Cardiac fibroblast (primary cell): ENCODE measurements around the gene MBD3.
"Not testable (repeated sequence)": the region's sequence is repeated elsewhere in the genome, so short reads cannot be mapped to it uniquely, and the experiment has no call there.

ENCODE experiments used
- DNase-seq, 2 donors: peaks; one replicate each; pipeline versions ENCODE4 v3.0.0 to v3.0.0-alpha.2; 2010; ENCODE audit warnings: low read depth in 2 of 2
- H3K4me3 ChIP-seq, 2 donors: replicated peaks in 1 of 2; 1 replicate in 1 of 2; 2 replicates in 1 of 2; pipeline ENCODE4 v1.5.1; 2011; ENCODE audit warnings: low read depth in 2 of 2, low read length in 2 of 2, mild to moderate bottlenecking in 2 of 2, moderate library complexity in 1 of 2
- CTCF ChIP-seq: IDR thresholded peaks from one replicate; pipeline ENCODE4 v1.5.1; 2011; ENCODE audit warnings: low read depth, mild to moderate bottlenecking, low read length, inconsistent platforms

MBD3 gene

GRCh38 chr19:1540365-1540925, 52.2 kb downstream of the MBD3 start:
- no peak for TF ChIP-seq CTCF
- DNase-seq = no peak
- H3K4me3 ChIP-seq = no peak overlapping the region

GRCh38 chr19:1539749-1540148, 52.9 kb downstream of the MBD3 start:
- not testable (repeated sequence) for DNase-seq, H3K4me3 ChIP-seq

DNA sequence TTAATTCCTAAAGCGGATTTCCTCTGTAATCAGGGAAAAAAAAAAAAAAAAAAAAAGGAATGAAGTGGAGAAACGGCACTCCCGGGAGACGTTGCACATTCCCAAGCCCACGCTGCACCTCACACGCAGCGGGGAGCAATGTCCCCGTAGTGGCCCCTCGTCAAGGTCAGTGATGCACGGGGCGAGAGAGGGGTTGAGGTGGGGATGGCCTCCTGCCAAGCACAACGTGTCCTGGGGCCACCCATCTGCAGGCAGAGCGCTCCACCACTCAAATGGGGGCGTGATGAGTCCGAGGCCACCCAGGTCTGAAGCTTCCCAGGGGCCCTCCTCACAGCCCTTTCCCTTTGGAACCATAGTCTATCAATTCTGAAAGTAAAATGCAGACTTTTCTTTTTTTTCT, 53.7 kb downstream of the MBD3 start:
- no peak for TF ChIP-seq CTCF
- H3K4me3 ChIP-seq = no peak overlapping the region
- peak in 1 of 2 donors; percentile 41 for DNase-seq

- DNase-seq = not testable (repeated sequence)
Observed at GRCh38 chr19:1535699-1536098, 57.0 kb downstream of the MBD3 start.

GRCh38 chr19:1534972-1535371, 57.7 kb downstream of the MBD3 start:
- TF ChIP-seq CTCF = no peak
- no peak overlapping the region for H3K4me3 ChIP-seq

More at GRCh38 chr19:1535699-1536098, 57.0 kb downstream of the MBD3 start:
- H3K4me3 ChIP-seq = not testable (repeated sequence)

GRCh38 chr19:1533510-1534150, 59.0 kb downstream of the MBD3 start:
- DNase-seq = no peak
- H3K4me3 ChIP-seq = no peak overlapping the region
- TF ChIP-seq CTCF = no peak

More at GRCh38 chr19:1534972-1535371, 57.7 kb downstream of the MBD3 start:
- DNase-seq = no peak

GRCh38 chr19:1532003-1532402, 60.7 kb downstream of the MBD3 start:
- no peak for DNase-seq
- TF ChIP-seq CTCF = no peak
- no peak overlapping the region for H3K4me3 ChIP-seq

GRCh38 chr19:1531587-1531986, 61.1 kb downstream of the MBD3 start:
- TF ChIP-seq CTCF = no peak
- DNase-seq = no peak
- H3K4me3 ChIP-seq = no peak overlapping the region

DNA sequence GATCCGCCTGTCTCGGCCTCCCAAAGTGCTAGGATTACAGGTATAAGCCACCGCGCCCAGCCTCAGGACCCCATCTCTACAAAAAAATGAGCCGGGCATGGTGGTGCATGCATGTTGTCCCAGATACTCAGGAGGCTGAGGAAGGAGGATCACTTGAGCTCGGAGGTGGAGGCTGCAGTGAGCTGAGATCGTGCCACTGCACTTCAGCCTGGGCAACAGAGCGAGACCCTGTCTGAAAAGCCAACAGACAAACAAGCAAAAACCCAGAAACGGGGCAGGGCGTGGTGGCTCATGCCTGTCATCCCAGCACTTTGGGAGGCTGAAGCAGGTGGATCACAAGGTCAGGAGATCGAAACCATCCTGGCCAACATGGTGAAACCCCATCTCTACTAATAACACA, 61.8 kb downstream of the MBD3 start:
- H3K4me3 ChIP-seq, DNase-seq: not testable (repeated sequence)
